GM12801 (cell line): ENCODE results near the gene NOLC1.

Source experiments
- TF ChIP-seq, protein P1 (sequence below): IDR thresholded peaks from one replicate; pipeline ENCODE4 v1.5.1; 2011; ENCODE audit warnings: control low read depth; ENCODE audit not compliant: insufficient read length; ENCODE audit errors: extremely low read depth

Gene NOLC1

DNA sequence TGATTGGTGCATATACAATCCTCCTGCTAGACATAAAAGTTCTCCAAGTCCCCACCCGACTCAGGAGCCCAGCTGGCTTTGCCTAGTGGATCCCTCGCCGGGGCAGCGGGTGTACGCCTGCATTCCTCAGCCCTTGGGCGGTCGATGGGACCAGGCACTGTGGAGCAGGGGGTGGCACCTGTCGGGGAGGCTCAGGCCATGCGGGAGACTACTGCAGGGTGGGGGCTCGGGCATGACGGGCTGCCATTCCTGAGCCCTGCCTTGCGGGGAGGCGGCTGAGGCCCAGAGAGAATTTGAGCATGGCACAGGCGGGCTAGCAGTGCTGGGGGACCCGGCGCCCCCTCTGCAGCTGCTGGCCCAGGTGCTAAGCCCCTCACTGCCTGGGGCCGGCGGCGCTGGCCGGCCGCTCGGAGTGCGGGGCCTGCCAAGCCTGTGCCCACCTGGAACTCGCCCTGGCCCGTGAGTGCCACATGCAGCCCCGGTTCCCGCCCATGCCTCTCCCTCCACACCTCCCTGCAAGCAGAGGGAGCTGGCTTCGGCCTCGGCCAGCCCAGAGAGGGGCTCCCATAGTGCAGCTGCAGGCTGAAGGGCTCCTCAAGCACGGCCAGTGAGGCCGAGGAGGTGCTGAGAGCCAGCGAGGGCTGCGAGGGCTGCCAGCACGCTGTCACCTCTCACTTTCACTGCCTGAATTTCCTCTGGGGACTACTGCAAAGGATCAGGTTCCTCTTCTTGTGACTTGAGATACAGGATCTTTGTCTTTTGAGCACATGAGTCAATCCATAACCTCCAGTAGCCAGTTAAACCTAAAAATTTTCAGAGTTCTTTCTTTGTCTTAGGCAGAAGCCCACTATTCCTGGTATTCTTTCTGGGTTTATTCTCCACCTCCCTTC, 48.8 kb downstream of the NOLC1 start:
- TF ChIP-seq, protein P1, sequence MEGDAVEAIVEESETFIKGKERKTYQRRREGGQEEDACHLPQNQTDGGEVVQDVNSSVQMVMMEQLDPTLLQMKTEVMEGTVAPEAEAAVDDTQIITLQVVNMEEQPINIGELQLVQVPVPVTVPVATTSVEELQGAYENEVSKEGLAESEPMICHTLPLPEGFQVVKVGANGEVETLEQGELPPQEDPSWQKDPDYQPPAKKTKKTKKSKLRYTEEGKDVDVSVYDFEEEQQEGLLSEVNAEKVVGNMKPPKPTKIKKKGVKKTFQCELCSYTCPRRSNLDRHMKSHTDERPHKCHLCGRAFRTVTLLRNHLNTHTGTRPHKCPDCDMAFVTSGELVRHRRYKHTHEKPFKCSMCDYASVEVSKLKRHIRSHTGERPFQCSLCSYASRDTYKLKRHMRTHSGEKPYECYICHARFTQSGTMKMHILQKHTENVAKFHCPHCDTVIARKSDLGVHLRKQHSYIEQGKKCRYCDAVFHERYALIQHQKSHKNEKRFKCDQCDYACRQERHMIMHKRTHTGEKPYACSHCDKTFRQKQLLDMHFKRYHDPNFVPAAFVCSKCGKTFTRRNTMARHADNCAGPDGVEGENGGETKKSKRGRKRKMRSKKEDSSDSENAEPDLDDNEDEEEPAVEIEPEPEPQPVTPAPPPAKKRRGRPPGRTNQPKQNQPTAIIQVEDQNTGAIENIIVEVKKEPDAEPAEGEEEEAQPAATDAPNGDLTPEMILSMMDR = no peak

DNA sequence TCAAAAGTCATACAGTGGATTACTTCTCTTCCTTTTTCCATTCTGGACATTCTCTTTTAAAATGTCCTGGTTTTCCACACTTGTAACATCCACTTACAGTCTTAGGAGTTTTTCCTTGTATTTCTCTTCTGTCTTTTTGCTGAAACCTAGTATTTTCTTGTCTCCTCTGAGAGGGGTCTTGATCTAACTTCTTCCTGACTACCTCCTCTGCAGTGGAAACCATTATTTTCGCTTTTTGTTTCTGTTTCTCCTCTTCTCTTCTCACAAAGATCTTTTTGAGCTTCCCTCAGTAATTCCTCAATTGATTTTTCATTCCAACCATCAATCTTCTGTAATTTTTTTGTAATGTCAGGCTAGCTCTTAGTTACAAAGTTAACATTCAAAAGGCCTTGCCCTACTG, 50.2 kb downstream of the NOLC1 start:
- TF ChIP-seq, protein P1 = no peak

DNA sequence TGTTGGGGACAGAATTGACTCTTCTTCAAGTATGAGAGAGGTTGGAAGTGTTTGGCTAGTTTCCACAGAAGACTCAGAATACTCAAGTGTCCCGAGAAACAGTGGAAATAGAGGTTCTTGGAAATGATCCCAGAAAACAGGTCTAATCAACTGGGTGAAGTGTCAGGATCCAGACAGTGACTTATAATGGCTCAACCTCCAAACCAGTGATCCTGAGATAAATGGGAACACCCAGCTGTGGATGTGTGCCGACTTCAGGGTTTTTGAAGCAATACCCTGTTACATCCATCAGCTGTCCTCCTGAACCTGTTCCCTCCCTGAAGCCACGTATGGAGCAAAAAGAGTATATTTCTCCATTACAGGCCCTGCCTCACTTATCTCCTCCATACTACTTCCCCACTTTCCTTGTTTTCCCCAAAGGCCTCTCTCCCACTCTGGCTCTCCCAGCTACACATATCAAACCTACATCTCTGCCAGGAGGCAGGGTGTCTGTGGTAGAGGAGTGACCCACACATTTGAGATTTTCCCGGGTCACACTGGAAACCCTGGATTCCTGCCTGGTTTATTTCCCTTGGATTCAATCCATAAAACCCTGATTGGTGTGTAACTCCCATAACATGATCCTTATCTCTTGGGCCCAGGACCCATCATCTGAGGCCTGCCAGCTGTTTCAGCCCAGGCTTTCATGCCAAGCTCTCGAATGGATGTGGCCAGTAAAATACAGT, 56.3 kb downstream of the NOLC1 start:
- TF ChIP-seq, protein P1 = no peak

DNA sequence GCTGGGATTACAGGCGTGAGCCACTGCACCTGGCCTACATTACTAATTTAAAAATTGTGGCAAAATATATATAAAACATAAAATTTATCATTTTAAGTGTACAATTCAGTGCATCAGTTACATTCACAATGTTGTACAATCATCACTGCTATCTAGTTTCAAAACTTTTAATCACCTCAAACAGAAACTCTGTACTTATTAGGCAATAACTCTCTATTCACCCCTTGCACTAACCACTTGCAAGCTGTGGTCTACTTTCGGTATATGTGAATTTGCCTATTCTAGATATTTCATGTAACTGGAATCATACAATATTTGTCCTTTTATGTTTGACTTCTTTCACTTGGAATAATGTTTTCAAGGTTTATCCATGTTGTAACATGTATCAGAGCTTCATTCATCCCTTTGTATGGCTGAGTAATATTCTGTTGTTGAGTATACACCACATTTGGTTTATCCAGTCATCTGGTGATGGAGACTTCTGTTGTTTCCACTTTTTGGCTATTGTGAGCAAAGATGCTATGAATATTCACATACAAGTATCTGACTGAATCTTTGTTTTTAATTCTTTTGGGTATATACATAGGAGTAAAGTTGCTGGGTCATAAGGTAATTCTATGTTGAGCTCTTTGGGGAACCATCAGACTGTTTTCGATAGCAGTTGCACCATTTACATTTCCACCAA, 59.6 kb downstream of the NOLC1 start:
- TF ChIP-seq, protein P1 = no peak
